Pons (tissue), 1 donor: ENCODE measurements around the gene BBS4.

Source experiments
- DNase-seq: peaks from one replicate; pipeline ENCODE4 v3.0.0-alpha.2; 2016; ENCODE audit warnings: low spot score

BBS4 gene

DNA sequence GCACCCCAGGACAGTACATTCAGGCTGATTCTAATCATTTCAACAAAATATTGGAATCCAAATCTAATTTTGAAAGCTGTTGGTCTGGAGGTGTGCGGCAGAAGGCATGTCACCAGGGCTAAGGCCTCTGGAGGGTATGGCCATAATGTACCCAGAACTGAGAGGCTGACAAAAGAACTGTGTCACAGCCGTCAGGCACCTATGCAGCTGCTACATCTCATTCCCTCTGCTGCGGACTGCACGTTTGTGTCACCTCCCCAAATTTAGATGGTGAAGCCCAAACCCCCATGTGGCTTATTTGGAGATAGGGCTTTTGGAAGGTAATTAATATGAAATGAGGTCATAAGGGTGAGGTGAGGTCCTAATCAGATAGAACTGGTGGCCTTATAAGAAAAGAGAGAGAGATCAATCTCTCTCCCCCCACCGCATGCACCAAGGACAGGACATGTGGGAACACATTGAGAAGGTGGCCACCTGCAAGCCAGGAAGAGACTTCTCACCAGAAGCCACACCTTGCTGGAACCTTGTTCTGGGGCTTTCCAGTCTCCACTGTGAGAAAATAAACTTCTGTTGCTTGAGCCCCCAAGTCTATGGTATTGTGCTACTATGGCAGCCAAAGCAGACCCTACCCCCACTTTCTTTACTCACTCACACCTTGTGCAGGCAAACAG, 74.7 kb downstream of the BBS4 start:
- no peak for DNase-seq

DNA sequence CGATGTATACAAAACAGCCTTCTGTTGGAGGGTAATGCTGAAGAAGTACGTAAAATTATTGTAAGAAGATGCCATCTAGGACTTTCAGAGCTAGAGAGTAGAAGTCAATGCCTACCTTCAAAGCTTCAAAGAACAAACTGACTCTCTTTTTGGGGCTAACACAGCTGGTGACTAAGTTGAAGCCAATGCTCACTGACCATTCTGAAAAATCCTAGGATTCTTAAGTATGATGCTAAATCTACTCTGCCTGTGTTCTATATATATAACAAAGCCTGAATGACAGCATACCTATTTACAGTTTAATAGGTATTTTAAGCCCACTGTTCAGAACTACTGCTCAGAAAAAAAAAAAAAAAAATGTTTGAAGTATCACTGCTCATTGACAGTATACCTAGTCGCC, 78.6 kb downstream of the BBS4 start:
- DNase-seq, result no peak

DNA sequence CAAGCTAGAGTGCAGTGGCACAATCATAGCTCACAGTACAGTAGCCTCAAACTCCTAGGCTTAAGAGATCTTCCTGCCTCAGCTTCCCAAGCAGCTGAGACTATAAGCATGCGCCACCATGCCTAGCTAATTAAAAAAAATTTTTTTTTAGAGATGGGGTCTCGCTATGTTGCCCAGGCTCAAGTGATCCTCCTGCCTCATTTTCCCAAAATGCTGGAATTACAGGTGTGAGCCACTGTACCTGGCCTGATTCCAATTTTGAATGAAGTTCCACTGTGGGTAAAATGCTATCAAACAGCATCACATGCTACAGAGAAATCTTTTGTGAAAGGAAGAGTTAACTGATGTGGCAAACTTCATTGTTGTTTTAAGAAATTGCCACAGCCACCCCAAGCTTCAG, 80.0 kb downstream of the BBS4 start:
- no peak for DNase-seq

DNA sequence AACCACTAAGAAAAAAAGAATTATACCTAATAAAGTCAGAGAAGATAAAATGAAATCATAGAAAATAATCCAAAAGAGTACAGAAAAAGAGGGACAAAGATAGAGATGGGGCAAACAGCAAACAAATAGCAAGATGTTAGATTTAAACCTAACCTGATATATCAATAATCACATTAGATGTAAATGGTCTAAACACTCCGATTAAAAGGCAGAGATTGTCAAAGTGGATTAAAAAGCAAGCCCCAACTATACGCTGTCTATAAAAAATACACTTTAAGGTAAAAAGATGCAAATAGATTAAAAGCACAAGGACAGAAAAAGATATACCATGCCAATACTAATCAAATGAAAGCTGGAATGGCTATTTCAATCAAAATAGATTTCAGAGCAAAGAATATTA, 80.8 kb downstream of the BBS4 start:
- no peak for DNase-seq

DNA sequence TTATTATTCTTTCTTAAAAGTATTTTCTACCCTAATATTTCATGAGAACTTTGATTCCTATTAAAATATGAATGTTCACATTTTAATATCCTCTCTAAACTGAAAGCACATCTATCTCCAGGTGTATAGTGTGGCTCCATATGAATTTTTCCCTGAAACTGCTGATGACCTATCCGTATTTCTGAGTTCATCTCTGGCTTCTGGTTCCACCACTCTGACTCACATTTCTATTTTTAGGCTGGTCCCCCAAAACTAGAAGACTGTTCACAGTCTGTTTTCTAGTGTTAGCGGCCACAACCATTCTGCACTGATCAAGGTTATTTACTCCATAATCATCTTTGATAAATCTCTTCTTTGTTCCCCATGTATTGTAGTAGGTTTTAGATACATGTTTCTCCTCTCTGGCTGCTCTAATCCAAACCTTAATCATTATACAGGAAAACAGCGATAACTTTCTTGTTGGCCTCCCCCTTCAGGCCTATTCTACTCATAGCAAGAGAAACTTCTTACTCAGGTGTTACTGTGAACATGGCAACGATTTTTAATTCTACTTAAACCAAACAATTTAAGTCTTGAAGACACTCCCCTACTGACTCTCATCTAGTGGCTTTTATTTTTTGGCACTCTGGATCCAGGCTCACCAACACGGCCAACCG, 84.8 kb downstream of the BBS4 start:
- DNase-seq, result no peak

DNA sequence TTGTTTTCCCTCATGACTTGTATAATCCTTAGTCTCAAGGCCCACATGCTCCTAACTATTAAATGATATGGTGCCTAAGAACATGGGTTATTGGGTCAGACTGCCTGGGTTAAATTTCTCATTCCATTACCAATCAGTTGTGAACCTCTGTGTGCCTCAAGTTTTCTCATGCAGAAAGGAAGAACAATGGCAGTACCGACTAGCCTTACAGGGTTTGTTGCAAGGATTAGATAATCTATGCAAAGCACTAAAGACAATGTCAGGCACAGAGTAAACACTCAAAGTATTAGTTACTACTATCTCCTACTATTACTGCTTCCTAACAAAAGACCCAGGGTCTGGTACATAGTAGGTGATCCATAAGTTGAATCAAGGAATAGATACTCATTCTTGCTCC, 85.3 kb downstream of the BBS4 start:
- DNase-seq, result no peak

DNA sequence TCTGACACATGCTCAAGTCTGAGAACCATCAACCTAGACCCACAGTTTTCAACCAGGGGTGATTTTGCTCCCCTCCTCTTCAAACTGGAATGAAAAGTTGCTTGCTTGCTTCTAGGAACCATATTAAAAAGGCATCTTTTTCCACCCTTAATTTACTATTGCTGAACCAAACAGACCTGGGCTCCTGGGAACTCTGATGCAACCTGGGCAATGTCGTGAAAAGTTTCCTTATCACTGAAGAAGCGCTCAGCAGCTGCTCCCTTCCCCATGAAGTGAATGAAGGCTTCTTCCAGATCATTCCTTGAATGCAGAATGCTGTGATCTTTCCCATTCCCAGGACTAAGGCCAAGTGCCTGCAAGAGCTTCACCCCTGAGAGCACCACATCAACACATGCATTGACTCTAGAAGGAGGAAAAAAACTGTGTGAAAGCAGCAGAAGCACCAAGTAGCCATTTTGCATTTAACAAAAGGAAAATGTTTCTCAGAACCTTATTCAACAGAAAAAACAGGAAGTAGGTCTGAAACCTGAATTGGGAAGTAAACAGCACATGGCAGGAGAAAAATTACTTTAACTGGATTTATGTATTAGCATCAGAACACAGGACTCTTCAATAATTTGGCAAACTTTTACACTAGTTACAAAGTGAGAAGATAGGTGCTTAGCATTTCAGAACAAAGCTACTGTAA, 88.8 kb downstream of the BBS4 start:
- DNase-seq, result peak; percentile 45

DNA sequence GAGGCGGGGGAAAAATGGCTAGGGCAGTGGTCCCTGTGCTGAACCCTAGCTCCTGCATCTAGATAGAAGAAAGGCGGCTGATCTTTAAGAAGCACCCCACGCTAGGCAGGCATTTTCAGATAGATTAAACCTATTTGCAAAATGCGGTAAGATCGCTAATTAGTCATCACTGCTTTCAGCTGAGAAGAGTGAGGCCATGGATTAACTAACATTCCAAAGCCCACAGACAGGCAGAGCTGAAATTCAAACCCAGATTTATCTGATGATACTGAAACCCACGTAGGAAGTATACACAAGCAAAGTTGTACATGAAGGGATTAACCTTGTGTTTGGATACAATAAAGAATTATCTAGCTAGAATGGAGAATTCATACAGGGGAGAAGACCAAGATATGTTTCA, 92.8 kb downstream of the BBS4 start:
- DNase-seq, result no peak

DNA sequence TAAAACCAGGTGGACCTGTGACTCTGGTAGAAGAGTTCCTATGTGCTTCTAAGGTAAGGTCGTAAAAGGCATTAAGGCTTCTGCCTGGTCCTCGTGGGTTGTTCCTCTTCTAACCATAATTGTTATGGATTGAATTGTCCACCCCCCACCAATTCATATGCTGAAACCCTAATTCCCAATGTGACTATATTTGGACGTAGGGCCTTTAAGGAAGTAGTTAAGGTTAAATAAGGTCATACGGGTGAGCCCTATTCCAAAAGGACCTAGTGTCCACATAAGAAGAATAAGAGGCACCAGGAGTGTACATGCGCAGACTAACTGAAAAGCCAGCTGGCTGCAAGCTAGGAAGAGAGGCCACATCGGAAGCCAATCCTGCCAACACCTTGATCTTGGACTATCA, 95.6 kb downstream of the BBS4 start:
- DNase-seq, result no peak

DNA sequence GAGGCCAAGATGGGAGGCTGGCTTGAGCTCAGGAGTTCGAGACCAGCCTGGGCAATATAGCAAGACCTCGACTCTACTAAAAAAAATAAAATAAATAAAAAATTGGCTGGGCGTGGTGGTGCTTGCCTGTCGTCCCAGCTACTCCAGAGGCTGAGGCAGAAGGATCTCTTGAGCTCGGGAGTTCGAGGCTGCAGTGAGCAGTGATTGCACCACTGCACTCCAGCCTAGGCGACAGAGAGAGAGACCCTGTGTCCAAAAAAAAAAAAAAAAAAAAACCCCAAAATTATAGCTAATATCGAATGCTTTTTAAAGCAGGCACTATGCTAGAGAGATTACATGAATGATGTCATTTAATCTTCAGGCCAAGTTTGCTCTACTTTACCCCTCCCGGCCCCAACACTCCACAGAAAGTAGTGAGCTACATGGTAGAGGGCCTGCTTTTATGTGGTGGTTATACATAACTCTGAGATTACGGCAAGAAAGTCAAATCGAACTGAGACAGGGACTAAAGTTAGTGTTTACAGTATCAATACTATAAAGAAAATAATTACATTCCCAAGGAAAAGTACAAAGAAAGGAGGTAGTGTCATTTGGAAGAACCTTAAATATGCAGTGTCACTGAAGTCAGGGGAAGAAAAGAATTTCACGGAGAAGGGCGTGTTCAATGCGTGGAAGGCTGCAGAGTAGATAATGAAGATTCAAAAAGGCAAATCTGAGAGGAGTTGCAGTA, 96.4 kb downstream of the BBS4 start:
- DNase-seq, result no peak

DNA sequence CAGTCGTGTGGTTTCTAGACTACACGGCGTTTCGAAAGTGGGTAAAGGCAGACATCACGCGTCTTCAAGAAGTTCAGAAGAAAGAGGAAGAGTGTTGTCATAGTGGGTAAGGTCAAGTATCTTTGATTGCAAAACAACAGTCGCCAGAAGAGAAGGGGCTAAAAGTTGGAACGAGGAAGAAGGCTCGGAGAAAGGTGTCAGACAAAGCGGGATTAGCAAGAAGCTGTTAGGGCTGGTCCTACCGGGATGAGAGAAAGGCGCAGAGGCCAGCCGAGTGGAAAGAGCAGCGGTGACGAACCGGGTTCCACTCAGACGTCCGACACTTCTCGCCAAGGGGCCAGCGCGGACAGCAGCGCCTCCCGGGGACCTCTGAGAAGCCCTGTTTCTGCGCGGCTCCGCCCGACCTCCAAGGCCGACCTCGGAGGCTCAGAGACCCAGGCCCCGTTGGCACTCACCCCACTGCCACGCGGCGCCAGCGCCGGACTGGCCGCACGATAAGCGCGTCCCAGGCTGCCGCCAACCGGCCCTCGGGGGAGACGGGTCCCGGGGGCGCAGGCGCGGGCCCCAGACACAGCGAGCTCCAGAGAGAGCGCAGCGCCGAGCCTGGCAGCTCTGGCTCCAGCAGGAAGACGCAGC, 97.1 kb downstream of the BBS4 start:
- DNase-seq, result peak; percentile 81

DNA sequence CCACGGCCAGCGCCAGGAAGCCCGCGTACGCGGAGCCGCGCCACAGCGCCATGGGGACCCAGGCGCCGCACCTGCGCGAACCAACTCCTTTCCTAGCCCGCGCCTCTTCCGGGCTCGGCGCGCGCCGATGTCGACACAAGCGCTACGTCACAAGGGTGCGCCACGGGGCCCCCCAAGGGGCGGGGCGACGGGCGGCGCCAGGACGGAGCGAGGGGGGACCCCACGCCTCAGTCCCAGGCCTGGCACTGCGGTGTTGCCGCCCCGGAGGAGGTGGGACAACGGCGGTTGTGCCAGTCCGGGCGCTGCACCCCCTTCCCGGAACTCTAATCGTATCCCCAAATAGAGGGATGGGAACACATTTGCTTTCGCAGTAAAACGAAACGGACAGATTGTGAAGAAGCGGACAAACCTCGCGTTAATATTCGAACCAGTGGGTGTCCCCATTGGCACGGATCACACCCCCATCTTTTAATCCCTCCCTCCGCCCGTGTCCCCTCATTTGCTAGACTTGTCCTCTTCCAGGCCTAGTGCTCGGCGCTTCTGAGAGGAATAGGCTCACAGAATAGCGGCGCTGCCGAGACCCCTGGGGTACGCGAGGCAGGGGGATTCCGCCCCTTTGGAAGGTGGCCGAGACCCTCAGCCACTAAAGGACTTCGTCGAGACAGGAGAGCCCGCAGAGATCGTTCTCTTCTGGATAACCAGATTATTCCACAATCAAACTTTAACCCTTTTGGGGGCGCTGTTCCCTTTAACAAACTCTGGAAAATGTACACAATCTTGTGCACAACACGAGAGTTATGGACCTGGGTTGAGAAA, 97.8 kb downstream of the BBS4 start, which contains the start of gene ADPGK:
ADPGK (minus strand) TSS at position 119 of the 816 bp plus-strand sequence; CDS start at position 52, 67 bp downstream.
- peak; percentile 93 for DNase-seq

DNA sequence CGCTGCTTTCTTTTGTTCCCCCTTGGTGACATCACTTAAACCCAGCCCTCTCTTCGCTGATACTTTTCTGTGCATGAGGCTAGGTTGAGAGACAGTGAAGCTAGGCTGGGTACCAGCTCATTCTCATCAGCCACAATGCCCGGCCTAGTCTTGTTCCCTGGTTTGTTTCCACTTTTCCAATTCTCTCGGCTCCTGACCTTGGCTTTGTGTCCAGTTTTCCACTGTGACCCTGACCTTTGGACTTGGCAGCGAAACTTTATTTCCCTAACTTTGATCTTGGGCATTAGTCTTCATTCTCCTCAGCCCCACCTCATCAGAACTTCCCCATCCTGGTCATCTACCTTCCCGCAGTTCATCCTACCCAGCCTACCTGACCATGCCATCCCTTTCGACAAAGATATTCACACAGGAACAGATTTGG, 98.5 kb downstream of the BBS4 start:
- DNase-seq, result no peak

DNA sequence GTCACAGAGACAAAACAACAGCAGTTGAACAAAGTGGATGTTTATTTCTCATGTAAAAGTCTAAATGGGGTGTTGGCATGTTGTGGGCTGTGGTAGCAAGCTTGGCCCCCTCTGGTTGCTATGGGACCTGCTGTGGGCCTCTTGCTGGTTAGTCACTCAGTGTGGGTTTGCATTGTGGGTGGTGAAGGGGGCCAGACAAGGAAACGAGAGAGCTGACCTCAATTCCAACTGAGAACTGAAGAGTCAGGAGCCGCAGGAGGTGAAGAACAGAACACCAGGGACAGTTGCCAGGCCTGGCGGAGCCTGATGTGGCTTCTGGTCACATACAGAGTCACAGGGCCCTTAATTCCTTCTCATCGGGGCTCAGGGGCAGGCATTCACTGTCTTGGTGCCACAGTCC, 99.4 kb downstream of the BBS4 start:
- DNase-seq, result peak; percentile 37

DNA sequence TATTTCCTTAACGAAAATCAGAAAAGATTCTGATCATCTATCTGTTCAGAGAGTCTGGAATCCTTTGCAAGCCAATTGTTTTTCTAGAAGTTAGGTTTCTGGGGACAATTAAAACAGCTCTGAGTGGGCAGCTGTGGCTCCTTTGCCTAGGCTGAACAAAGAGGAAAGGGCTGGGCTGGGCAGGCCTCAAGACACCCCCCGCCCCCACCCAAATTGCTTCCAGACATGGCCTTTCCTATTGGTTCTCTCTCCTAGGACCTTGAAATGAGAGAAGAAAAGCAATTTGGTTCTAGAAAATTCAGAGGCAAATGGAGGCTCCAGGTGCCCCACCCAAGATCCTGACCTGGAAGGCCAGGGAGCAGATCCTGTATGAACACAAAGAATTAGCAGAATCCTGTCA, 99.8 kb downstream of the BBS4 start:
- no peak for DNase-seq

DNA sequence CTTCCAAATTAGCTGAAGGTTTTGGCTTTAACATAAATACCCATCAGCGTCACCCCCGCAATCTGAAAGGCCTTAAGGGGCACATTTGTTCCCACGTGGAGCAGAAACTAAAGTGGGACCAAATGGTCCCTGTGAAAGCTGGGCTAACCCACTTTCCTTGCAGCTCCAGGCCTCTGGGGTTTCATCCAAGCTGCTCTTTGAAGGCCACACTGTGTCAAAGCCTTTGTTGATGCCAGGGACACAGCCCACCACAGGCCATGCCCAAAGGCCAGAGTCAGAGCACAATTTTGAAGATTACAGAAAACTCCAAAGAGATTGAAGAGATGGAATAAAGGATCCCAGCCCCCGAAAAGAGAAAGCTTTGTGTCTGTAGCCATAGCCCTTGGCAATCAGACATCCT, 100.2 kb downstream of the BBS4 start:
- no peak for DNase-seq

DNA sequence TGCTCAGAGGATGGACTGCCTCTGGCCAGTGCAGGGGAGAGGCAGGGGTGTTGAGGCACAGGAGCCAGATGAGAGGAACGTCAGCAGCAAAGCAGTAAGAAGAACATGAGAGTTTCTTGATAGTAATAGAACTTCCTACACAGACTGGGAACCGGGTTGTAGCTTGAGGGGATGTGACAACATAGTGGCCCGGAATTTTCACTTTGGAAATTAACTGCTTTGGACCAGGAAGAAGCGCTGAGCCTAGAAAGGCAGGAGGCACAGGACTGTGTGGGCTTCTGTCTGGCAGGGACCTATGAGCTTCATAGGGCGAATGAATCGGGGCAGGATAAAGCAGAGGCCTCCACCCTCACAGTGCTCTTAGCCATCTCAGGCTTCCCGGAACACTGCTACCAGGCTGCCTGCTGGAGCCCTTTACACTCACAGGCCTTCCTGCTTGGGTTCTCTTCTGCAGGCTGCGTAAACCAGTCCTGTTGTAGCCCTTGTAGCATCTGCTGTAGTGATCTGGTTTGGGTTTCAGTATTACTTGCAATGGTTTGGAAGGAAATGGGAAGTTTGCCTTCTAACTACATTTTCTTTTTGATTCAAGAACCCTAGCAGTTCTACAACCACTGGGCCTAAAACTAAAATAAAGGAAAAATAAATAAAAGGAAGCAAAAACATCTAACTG, 100.8 kb downstream of the BBS4 start:
- no peak for DNase-seq

DNA sequence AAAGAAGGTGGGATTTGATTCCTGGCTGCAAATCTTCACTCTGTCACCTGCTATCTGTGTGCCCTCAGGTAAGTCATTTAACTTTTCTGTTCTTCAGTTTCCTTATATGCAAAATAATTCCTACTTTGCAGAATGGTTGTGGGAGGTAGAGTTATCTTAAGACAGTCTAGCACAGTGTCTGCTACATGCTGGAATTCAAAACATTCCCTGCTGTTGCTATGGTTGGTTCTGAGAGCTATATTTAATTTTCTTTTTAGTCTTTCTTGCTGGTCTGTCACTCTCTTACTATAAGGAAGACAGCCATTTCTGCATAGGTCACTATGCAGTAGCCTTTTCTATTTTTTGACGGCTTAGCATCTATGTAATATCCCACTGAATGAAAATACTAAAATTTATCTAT, 101.5 kb downstream of the BBS4 start:
- no peak for DNase-seq
